Right lobe of liver (tissue), 6 donors: ENCODE results near the gene TMEM106C. TPM values are rescaled to one million over a fixed set of nuclear protein-coding genes. Genes with fewer than 3 reads are reported as not detected.
A peak's percentile ranks its signal among the peaks of the same experiment; 100 is the strongest.
"Not testable (repeated sequence)": the region's sequence is repeated elsewhere in the genome, so short reads cannot be mapped to it uniquely, and the experiment has no call there.

Source experiments
- ATAC-seq, 4 donors: fragments of 200-7000 bp; cut with Tn5 transposase; one replicate each; pipeline ENCODE4 v1.9.1; 2020; ENCODE audit warnings: mild to moderate bottlenecking in 4 of 4, moderate library complexity in 4 of 4
- DNase-seq, 3 donors: peaks; one replicate each; pipeline ENCODE4 v3.0.0-alpha.2; 2020
- H3K27ac ChIP-seq, 3 donors: fragments of 200-600 bp; one replicate each; pipeline ENCODE4 v1.8.0; 2022
- H3K27me3 ChIP-seq, 2 donors: fragments of 200-600 bp; one replicate each; pipeline ENCODE4 v1.8.0; 2022
- H3K36me3 ChIP-seq, 4 donors: fragments of 200-600 bp; sonication (generic) in 1 of 4; one replicate each; pipeline versions ENCODE4 v1.5.1 to v1.8.0; 2017 to 2022; ENCODE audit warnings: control low read depth in 1 of 4
- H3K4me1 ChIP-seq, 4 donors: fragments of 200-600 bp; sonication (generic) in 1 of 4; one replicate each; pipeline versions ENCODE4 v1.5.1 to v1.8.0; 2017 to 2022; ENCODE audit warnings: control low read depth in 1 of 4
- H3K4me3 ChIP-seq, 3 donors: fragments of 200-600 bp; one replicate each; pipeline ENCODE4 v1.8.0; 2022
- H3K9me3 ChIP-seq, 4 donors: fragments of 200-600 bp; sonication (generic) in 1 of 4; one replicate each; pipeline versions ENCODE4 v1.5.1 to v1.8.0; 2017 to 2022; ENCODE audit warnings: control low read depth in 1 of 4
- POLR2A ChIP-seq: fragments of 450-650 bp; IDR thresholded peaks from one replicate; pipeline ENCODE4 v1.6.1; 2017; ENCODE audit warnings: antibody characterized with exemption, mild to moderate bottlenecking
- WGBS: methylation state at CpG from one replicate; pipeline ENCODE4 v1.1.6; 2018; ENCODE audit warnings: low coverage, low lambda C conversion rate; ENCODE audit not compliant: insufficient coverage; ENCODE audit errors: missing lambda C conversion rate; 5-methylcytosine and 5-hydroxymethylcytosine counted together
- intact Hi-C, 2 donors: fragments of 100-400 bp; cut with DNase I; formaldehyde crosslinking; loops; one replicate each; pipeline versions ENCODE4 v1.11.2 to v1.14.1; 2022
- total RNA-seq, 6 experiments: library from RNA; depleted of rRNA in 2 of 6; stranded (reverse); fragments of >200 nt in 2 of 6; fragmentation: NEBNext Ultra II Directional in 3 of 6; extraction: Animal tissue kit (Norgen Biotek cat#: 25700) in 3 of 6; gene quantifications; one replicate each; pipeline versions ENCODE4 v1.1.0 to v1.2.4, GENCODE V29; 2016 to 2023
- TF ChIP-seq, protein P1 (sequence below), 4 donors: fragments of 200-600 bp in 3 of 4; fragments of 450-650 bp in 1 of 4; IDR thresholded peaks; one replicate each; pipeline versions ENCODE4 v1.5.1 to v1.8.0; 2016 to 2022; ENCODE audit warnings: antibody characterized with exemption in 4 of 4, mild to moderate bottlenecking in 2 of 4
- donor health status: DM: no; HTN: yes; CAD: no.
- donor health status: DM: no; HTN: no; CAD: no.
- donor health status: DM: no; HTN: no; CAD: no.
- donor health status: DM: no; HTN: yes; CAD: no.
- donor health status: DM: no; HTN: yes; CAD: no.

TMEM106C gene
- total RNA-seq, 6 experiments from 2014 or later, result 13.8 to 55.6 (median 34.7) TPM

- no peak overlapping the region for H3K27ac ChIP-seq
- WGBS, result no CpG with 5 or more reads among the region's 8 CpGs
- H3K9me3 ChIP-seq, result no peaks in the 10 kb centered on the region
- TF ChIP-seq, protein P1, sequence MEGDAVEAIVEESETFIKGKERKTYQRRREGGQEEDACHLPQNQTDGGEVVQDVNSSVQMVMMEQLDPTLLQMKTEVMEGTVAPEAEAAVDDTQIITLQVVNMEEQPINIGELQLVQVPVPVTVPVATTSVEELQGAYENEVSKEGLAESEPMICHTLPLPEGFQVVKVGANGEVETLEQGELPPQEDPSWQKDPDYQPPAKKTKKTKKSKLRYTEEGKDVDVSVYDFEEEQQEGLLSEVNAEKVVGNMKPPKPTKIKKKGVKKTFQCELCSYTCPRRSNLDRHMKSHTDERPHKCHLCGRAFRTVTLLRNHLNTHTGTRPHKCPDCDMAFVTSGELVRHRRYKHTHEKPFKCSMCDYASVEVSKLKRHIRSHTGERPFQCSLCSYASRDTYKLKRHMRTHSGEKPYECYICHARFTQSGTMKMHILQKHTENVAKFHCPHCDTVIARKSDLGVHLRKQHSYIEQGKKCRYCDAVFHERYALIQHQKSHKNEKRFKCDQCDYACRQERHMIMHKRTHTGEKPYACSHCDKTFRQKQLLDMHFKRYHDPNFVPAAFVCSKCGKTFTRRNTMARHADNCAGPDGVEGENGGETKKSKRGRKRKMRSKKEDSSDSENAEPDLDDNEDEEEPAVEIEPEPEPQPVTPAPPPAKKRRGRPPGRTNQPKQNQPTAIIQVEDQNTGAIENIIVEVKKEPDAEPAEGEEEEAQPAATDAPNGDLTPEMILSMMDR (IDR thresholded peaks at IDR 0.05), result no peak
- TF ChIP-seq POLR2A, result no peak
- DNase-seq, result no peak
- H3K4me3 ChIP-seq, result no peak overlapping the region
- no peaks in the 10 kb centered on the region for H3K27me3 ChIP-seq
- H3K4me1 ChIP-seq, result peaks cover 0 to 13% (median 4%) of the 10 kb centered on the region in 4 donors
- ATAC-seq, result no peak
- H3K36me3 ChIP-seq, result no peaks in the 10 kb centered on the region
- intact Hi-C loops, result no loop called here
Measured at GRCh38 chr12:47954058-47954457, 9.3 kb upstream of the TMEM106C start.

- intact Hi-C loops, result loop anchor here in 1 of 2 donors (5.0 kb wide), 1 partner anchor 157 kb away; no protein-coding TSS in a partner anchor
- DNase-seq, result no peak
- ATAC-seq, result no peak
- no peak overlapping the region for H3K27ac ChIP-seq
- no peaks in the 10 kb centered on the region for H3K27me3 ChIP-seq
- 62% methylated on average over 4 of the region's 4 CpGs for WGBS
- no peak overlapping the region for H3K4me3 ChIP-seq
- H3K4me1 ChIP-seq, result peaks cover 0 to 9% (median 2%) of the 10 kb centered on the region in 4 donors
- no peaks in the 10 kb centered on the region for H3K36me3 ChIP-seq
- H3K9me3 ChIP-seq, result no peaks in the 10 kb centered on the region
- TF ChIP-seq, protein P1 (IDR thresholded peaks at IDR 0.05), result no peak
- TF ChIP-seq POLR2A, result no peak
Measured at GRCh38 chr12:47954467-47955045, 8.8 kb upstream of the TMEM106C start.

- 56% methylated on average over 3 of the region's 3 CpGs for WGBS
- ATAC-seq, result peak in 1 of 4 donors; percentile 8
- TF ChIP-seq, protein P1 (IDR thresholded peaks at IDR 0.05), result no peak
- TF ChIP-seq POLR2A, result no peak
Measured at GRCh38 chr12:47955059-47955458, 8.3 kb upstream of the TMEM106C start.

DNA sequence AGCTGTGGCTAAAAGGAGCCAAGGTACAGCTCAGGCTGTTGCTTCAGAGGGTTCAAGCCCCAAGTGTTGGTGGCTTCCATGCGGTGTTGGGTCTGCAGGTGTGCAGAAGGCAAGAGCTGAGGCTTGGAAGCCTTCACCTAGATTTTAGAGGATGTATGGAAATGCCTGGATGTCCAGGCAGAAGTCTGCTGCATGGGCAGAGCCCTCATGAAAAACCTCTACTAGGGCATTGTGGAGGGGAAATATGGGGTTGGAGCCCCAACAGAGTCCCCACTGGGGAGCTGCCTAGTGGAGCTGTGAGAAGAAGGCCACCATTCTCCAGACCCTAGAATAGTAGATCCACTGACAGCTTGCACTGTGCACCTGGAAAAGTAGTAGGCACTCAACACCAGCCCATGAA, 5.7 kb upstream of the TMEM106C start:
- H3K36me3 ChIP-seq, H3K4me3 ChIP-seq, H3K27me3 ChIP-seq, H3K27ac ChIP-seq, ATAC-seq, H3K4me1 ChIP-seq, H3K9me3 ChIP-seq, DNase-seq: not testable (repeated sequence)
- WGBS, result no CpG with 5 or more reads among the region's 1 CpG
- intact Hi-C loops, result loop anchor here in 1 of 2 donors (5.0 kb wide), 1 partner anchor 160 kb away; no protein-coding TSS in a partner anchor

More at GRCh38 chr12:47955059-47955458, 8.3 kb upstream of the TMEM106C start:
- H3K27ac ChIP-seq, result no peak overlapping the region
- intact Hi-C loops, result loop anchor here in 1 of 2 donors (5.0 kb wide), 1 partner anchor 158 kb away; no protein-coding TSS in a partner anchor
- no peaks in the 10 kb centered on the region for H3K36me3 ChIP-seq
- no peaks in the 10 kb centered on the region for H3K27me3 ChIP-seq
- H3K9me3 ChIP-seq, result no peaks in the 10 kb centered on the region
- H3K4me3 ChIP-seq, result no peak overlapping the region
- DNase-seq, result no peak
- peaks cover 0 to 9% (median under 1%) of the 10 kb centered on the region in 4 donors for H3K4me1 ChIP-seq

DNA sequence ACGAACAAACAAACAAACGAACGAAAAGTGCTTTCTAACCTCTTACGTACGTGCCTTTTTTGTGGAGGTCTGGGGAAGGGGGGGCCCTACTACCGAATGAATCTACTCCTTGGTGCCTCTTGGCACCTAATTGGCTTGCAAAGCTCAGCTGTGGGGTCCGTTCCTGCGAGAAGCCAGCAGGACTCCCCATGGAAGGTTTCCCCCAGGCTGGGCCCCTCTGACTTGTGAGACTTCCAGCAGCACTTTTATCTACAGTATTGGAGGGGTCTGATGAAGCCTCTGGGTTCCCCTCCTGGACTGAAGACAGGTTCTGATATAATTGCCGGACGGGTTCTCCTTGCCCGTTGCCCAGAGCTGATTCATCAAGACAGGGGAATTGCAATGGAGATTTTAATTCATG, 1.2 kb upstream of the TMEM106C start:
- H3K4me1 ChIP-seq, result peaks cover 0 to 20% (median 0%) of the 10 kb centered on the region in 4 donors
- TF ChIP-seq POLR2A, result no peak
- TF ChIP-seq, protein P1 (IDR thresholded peaks at IDR 0.05), result no peak
- peaks cover 0 to 6% (median 0%) of the 10 kb centered on the region in 4 donors for H3K36me3 ChIP-seq
- no peak overlapping the region for H3K27ac ChIP-seq
- intact Hi-C loops, result no loop called here
- WGBS, result 65% methylated on average over 2 of the region's 11 CpGs
- no peak for ATAC-seq
- H3K9me3 ChIP-seq, result no peaks in the 10 kb centered on the region
- no peak overlapping the region for H3K4me3 ChIP-seq
- H3K27me3 ChIP-seq, result no peaks in the 10 kb centered on the region
- peak in 1 of 3 donors; percentile 43 for DNase-seq
